Measurements from ENCODE around the gene C6orf15. TPM values are rescaled to one million over a fixed set of nuclear protein-coding genes. Genes with fewer than 3 reads are reported as not detected.
A peak's percentile ranks its signal among the peaks of the same experiment; 100 is the strongest.

The C6orf15 gene
- total RNA-seq, 1 experiment from 2014 or later = not detected

- H3K36me3 Mint-ChIP-seq (ENCODE audit: insufficient read depth, unreplicated experiment) = no peaks in the 10 kb centered on the region
- BruUV-seq (replicated peaks) = no TSS peak
- H3K4me1 Mint-ChIP-seq (ENCODE audit: low read depth, unreplicated experiment) = peaks cover 8% of the 10 kb centered on the region
- Histone ChIP-seq H3K9me3 (no peaks in the 10 kb centered on the region), H3K27me3 (replicated peaks; ENCODE audit: control insufficient read depth, insufficient read depth, low read length) (no peaks in the 10 kb centered on the region), H3K36me3 (ENCODE audit: control insufficient read depth, insufficient read depth, low read length) (no peaks in the 10 kb centered on the region), H3K4me1 (0 out of 2 replicates have a peak, but pooled peaks cover 5% of the 10 kb centered on the region), H3K4me3 (ENCODE audit: low read depth, low read length) (no peak overlapping the region)
- intact Hi-C loops (cut with micrococcal nuclease; ENCODE audit: unreplicated experiment) = loop anchor here (2.0 to 10.0 kb wide), 2 partner anchors 165 to 335 kb away; partner anchors contain the start of genes FLOT1, IER3 and VARS2
- no peaks in the 10 kb centered on the region for H3K9me3 Mint-ChIP-seq (ENCODE audit: unreplicated experiment)
- H3K27me3 Mint-ChIP-seq (ENCODE audit: insufficient read depth, unreplicated experiment) = peaks cover 5% of the 10 kb centered on the region
- TF ChIP-seq CTCF (IDR thresholded peaks at IDR 0.05; ENCODE audit: insufficient read depth in 1 of 2, low read depth in 1 of 2, low read length in 1 of 2, severe bottlenecking in 1 of 2, unreplicated experiment in 1 of 2) = peak; percentile 63 to 82
- peak; percentile 71 to 78 for DNase-seq
- POLR2A ChIA-PET = interaction anchor here (1.1 kb wide), 1 partner anchor 166 kb away, joined by 5 read pairs; the partner anchor contains the start of gene VARS2
- no peak overlapping the region for H3K27ac Mint-ChIP-seq (ENCODE audit: unreplicated experiment)
- CTCF ChIA-PET = interaction anchor here (0.6 to 1.5 kb wide), 22 partner anchors 9 to 407 kb away, joined by 3 to 51 read pairs (median 6); partner anchors contain the start of genes DDR1, DHX16, FLOT1 and GTF2H4
- no peak overlapping the region for H3K4me3 Mint-ChIP-seq (ENCODE audit: unreplicated experiment)
These were observed 32.6 kb downstream of the C6orf15 start for GRCh38 chr6:31079656-31080261.

GRCh38 chr6:31076611-31077010, 35.8 kb downstream of the C6orf15 start:
- BruUV-seq (replicated peaks) = no TSS peak
- no peak for TF ChIP-seq CTCF (IDR thresholded peaks at IDR 0.05; ENCODE audit: insufficient read depth in 1 of 2, low read depth in 1 of 2, low read length in 1 of 2, severe bottlenecking in 1 of 2, unreplicated experiment in 1 of 2)
- Mint-ChIP-seq H3K36me3 (ENCODE audit: insufficient read depth, unreplicated experiment) (no peaks in the 10 kb centered on the region), H3K9me3 (ENCODE audit: unreplicated experiment) (no peaks in the 10 kb centered on the region), H3K4me1 (ENCODE audit: low read depth, unreplicated experiment) (peaks cover 8% of the 10 kb centered on the region), H3K27ac (ENCODE audit: unreplicated experiment) (no peak overlapping the region), H3K4me3 (ENCODE audit: unreplicated experiment) (no peak overlapping the region), H3K27me3 (ENCODE audit: insufficient read depth, unreplicated experiment) (peaks cover 5% of the 10 kb centered on the region)
- no peaks in the 10 kb centered on the region for H3K36me3 ChIP-seq (ENCODE audit: control insufficient read depth, insufficient read depth, low read length)
- ChIA-PET CTCF (no interaction called here), POLR2A (no interaction called here)
- intact Hi-C loops (cut with micrococcal nuclease; ENCODE audit: unreplicated experiment) = no loop called here
- no peaks in the 10 kb centered on the region for H3K27me3 ChIP-seq (replicated peaks; ENCODE audit: control insufficient read depth, insufficient read depth, low read length)
- no peak for DNase-seq
- H3K4me3 ChIP-seq (ENCODE audit: low read depth, low read length) = no peak overlapping the region
- H3K9me3 ChIP-seq = no peaks in the 10 kb centered on the region
- 0 out of 2 replicates have a peak, but pooled peaks cover 5% of the 10 kb centered on the region for H3K4me1 ChIP-seq

- TF ChIP-seq CTCF (IDR thresholded peaks at IDR 0.05; ENCODE audit: insufficient read depth in 1 of 2, low read depth in 1 of 2, low read length in 1 of 2, severe bottlenecking in 1 of 2, unreplicated experiment in 1 of 2) = no peak
- no peak overlapping the region for H3K27ac Mint-ChIP-seq (ENCODE audit: unreplicated experiment)
- no peaks in the 10 kb centered on the region for H3K9me3 Mint-ChIP-seq (ENCODE audit: unreplicated experiment)
- H3K4me1 Mint-ChIP-seq (ENCODE audit: low read depth, unreplicated experiment) = peaks cover 8% of the 10 kb centered on the region
- H3K27me3 Mint-ChIP-seq (ENCODE audit: insufficient read depth, unreplicated experiment) = peaks cover 5% of the 10 kb centered on the region
- Histone ChIP-seq H3K27me3 (replicated peaks; ENCODE audit: control insufficient read depth, insufficient read depth, low read length) (no peaks in the 10 kb centered on the region), H3K4me3 (ENCODE audit: low read depth, low read length) (no peak overlapping the region), H3K4me1 (0 out of 2 replicates have a peak, but pooled peaks cover 5% of the 10 kb centered on the region), H3K9me3 (no peaks in the 10 kb centered on the region), H3K36me3 (ENCODE audit: control insufficient read depth, insufficient read depth, low read length) (no peaks in the 10 kb centered on the region)
- POLR2A ChIA-PET = no interaction called here
- CTCF ChIA-PET = no interaction called here
- no peak for DNase-seq
- no peaks in the 10 kb centered on the region for H3K36me3 Mint-ChIP-seq (ENCODE audit: insufficient read depth, unreplicated experiment)
- no peak overlapping the region for H3K4me3 Mint-ChIP-seq (ENCODE audit: unreplicated experiment)
- intact Hi-C loops (cut with micrococcal nuclease; ENCODE audit: unreplicated experiment) = no loop called here
- no TSS peak for BruUV-seq (replicated peaks)
These were observed 36.8 kb downstream of the C6orf15 start for GRCh38 chr6:31075528-31075927.

Measured in Caco-2 (cell line).